NCI-H2029 (cell line): ENCODE measurements around the gene COL20A1.

ENCODE experiments used
- DNase-seq: peaks from one replicate; lab custom pipeline; 2025; lab: John Stamatoyannopoulos, UW

The COL20A1 gene

DNA sequence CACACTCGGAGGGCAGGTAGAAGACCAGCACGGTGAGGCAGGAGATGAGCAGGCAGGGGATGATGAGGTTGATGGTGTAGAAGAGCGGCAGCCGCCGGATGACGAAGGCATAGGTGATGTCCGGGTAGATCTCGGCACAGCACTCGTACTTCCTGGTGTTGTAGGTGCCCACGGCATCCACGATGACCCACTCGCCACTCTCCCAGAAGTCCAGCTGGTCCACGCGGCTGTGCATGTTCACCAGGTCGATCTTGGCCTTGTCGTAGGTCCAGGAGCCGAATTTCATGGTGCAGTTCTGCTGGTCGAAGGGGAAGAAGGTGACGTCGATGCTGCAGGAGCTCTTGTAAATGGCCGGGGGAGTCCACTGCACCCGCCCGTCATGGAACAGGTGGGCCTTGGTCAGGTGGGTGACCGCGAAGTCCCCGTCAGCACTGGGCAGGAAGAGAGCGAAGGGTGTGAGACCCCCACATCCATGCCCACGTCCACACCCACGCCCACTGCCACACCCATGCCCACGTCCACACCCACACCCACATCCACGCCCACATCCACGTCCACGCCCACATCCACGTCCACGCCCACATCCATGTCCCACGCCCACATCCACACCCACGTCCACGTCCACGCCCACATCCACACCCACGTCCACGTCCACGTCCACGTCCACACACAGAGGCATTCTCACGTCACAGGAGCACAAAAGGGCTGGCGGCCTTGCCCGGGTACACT lies 57.8 kb downstream of the COL20A1 start:
- DNase-seq: no peak

GRCh38 chr20:63351326-63351700 lies 58.3 kb downstream of the COL20A1 start:
- no peak for DNase-seq

- DNase-seq: peak; percentile 40
Measured at GRCh38 chr20:63351811-63352591, 59.0 kb downstream of the COL20A1 start.

- DNase-seq: no peak
Measured at GRCh38 chr20:63352811-63353221, 59.8 kb downstream of the COL20A1 start.

- no peak for DNase-seq
Measured at GRCh38 chr20:63354636-63355350, 61.8 kb downstream of the COL20A1 start.

DNA sequence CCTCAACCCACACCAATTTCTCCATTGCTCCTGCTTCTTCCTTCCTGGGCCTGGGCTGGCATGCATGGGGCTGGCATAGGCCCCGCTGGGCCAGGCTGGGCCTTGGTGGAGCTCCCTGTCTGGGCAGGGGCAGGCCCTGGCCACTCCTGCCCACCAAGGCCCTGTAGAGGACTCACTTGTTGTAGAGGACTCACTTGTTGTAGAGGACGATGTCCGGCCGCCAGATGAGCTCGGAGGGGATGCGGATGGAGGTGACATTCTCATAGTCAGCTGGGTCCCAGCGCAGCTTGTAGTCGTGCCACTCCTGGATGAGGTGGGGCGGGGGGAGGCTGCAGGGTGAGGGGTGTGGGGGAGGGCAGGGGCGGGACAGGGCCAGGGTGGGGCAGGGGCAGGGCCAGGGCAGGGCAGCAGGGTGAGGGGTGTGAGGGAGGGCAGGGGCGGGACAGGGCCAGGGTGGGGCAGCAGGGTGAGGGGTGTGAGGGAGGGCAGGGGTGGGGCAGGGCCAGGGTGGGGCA lies 62.9 kb downstream of the COL20A1 start:
- DNase-seq: no peak

GRCh38 chr20:63356511-63356910 lies 63.5 kb downstream of the COL20A1 start:
- no peak for DNase-seq

DNA sequence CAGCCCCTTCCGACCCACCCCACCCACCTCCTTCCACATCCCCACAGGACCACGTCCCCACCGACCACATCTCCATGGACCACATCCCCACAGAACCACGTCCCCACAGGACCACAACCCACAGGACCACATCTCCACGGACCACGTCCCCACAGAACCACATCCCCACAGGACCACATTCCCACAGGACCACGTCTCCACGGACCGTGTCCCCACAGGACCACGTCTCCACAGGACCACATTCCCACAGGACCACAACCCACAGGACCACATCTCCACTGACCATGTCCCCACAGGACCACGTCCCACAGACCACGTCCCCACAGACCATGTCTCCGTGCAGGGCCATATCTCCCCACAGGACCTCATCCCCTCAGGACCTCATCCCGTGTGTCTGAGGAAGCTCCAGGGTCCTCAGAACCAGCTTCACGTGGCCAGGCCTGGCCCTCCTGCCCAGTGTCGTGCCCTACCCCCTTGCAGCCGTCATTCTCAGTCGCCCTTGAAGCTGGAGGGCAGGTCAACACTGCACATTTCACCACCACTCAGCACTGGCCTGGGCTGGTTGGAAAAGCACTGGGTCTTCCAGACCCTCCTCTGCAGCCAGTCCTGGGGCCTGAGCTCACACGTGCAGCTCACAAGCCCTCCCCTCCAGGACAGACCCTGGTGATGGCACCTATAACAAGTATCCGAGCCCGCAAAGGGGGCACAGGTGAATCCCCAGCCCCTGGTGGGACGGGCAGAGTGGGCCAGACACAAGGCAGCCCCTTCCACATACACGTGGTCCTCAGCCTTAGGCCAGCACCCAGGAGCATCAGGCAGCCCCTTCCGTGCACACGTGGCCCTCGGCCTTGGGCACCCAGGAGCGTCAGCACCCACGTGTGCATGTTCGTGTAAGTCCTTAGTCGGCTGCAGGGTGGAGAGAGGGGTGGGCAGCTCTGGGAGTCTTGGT lies 64.2 kb downstream of the COL20A1 start:
- no peak for DNase-seq

GRCh38 chr20:63357921-63358905 lies 65.2 kb downstream of the COL20A1 start:
- DNase-seq: peak; percentile 91

DNA sequence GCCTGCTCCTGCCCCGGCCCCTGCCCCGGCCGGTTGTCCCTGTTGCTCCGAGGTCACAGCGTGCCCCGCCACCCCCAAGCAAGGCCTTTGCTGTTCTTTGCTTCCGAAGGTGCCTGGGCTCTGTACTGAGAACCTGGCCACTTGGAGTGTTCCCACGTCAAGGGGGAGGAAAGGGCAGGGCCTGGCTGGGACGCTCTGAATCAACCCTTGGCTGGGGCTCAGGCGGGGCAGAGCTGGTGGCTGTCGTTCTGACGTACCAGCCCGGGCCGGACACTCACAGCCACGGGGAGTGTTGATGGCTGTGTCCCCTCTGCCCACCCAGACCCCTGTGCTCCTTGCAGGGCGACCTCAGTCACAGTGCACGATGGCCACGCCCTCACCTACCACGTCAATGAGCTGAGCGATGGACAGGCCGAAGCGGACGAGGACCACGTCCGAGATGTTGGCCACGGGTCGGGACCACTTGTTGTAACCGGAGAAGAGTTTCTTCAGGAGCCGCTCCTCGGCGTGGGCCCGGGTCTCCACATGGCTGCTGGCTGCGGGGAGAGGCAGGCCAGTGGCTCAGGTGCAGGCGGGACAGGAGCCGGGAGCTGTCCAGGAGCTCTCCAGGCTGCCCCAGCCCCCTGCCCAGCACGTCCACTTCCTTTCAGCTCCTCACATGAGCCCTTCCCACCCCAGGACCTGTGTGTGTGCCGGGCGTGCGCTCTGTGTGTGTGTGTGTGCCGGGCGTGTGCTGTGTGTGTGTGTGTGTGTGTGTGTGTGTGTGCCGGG lies 66.4 kb downstream of the COL20A1 start:
- no peak for DNase-seq

DNA sequence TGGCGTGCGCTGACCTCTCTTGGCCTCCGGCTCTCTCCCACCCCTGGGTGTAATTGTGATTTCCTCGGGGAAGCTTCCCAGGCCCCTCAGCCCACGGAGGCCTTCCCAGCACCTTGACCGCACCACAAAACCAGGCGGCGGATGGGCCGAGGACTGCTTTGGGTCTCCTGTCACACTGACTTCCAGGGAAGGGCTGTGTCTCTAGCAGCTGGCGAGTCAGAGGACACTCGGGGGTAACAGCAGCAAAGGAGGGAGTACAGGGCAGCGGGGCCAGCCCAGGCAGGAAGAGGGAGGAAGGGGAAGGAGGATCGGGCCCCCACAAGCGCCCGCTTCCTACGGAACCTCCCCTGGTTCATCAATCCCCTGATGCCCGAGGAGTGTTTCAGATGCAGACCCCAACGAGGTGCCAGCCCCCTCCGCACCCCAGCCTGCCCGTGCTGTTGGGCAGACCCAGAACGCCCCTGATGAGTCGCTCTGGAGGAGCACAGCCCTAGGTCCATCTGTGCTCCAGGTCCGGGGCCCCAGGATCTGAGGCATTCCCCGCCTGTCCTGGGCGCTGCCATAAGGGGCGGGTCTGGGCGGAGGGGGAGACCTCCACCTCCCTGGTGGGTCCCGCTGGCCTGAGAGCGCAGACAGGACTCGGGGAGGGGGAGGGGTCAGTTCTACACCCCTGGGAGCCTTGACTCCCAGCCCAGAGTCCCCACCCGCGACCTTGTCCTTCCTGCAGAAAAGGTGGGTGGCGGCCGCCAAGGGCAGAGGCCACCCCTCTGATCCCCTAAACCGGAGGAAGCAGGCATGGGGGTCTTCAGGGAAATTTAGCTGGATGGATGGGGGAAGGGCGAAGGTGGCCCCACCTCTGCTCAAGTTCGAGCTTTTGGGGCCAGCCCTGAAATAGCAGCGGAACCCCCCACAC lies 67.2 kb downstream of the COL20A1 start:
- DNase-seq: no peak

DNA sequence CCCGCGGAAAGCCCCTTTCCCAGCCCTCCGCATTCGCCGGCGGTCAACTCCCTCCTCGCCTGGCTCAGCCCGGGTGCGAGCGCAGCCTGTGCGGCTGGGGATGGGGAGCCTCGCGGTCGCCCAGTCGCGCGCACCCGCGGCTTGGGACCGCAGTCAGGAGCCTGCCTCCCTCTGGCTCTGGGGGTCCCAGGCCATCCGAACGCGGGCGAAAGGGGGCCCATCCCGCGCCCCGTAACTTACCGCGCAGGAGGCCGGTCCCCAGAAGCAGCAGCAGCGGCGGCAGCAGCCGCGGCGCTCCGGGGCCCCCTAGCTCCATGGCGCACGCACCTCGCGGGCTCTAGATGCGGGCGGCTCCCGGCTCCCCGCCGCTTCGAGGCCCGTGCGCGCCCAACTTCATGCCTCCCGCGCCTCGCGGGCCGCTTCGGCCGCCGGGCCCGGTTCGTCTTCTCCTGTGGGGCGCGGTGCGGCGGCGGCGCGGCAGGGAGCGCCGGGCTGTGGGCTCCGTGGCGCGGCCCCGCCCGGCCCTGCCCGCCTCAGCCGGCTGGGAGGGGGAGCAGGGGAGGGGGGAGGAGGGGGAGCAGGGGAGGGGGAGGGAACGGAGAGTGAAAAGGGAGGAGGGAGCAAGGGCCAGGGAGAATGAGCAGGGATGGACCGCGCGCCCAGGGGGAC lies 68.0 kb downstream of the COL20A1 start, which contains the start of gene CHRNA4:
Gene CHRNA4 (minus strand): TSS at position 500 of the 669 bp plus-strand sequence. CDS start 184 bp downstream, at position 316.
- no peak for DNase-seq

- no peak for DNase-seq
Measured at GRCh38 chr20:63361519-63362435, 68.8 kb downstream of the COL20A1 start.

GRCh38 chr20:63362436-63363009 lies 69.5 kb downstream of the COL20A1 start:
- no peak for DNase-seq

DNA sequence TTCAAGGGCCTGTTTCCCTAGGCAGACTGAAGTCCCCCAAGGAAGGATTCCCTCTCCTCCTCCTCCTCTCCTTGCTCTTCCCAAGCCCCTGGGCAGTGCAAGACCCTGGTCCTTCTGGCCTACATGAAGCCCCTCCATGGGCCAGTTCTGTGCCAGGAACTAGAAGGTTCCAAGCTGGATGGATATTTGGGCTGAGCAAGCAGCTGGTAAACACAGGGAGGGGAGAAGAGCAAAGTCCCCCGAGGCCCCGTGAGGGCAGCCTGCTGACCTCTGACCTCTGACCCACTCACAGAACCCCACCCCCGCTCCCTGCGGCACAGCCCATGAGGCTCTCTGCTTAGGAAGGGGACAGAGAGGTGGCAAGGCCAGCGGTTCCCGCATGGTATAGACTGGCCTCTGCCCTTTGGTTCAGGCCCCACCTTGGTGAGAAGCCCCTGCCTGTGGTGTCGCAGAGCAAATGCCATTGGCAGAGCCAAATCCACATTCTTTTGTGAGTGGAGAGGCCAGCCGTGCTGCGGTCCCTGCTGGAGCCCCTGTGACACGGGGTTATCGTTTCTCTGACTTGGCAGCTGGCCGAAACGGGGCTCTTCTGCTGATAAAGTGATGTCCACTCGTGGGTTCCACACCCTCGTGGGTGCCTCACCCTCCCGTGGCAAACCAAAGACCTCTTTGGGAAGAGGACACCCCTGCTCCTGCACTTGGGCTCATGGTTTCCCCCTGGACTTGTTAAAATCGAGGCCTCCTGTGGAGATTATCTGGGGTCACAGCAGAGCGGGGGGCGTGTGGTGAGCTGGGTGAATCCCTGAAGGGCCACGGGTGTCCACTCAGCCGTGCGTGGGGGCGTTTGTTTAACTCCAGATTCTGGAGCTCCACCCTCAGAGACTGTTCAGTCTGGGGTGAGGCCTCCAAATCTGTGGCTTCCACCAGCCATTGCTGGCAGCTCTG lies 70.3 kb downstream of the COL20A1 start:
- DNase-seq: no peak
